HG03354 (cell line): ENCODE data around the gene ELOVL7.
"Not testable (repeated sequence)": the region's sequence is repeated elsewhere in the genome, so short reads cannot be mapped to it uniquely, and the experiment has no call there.

ENCODE experiments used
- ATAC-seq: cut with Tn5 transposase; IDR thresholded peaks from one replicate; pipeline ENCODE4 v1.9.1; 2021; ENCODE audit warnings: mild to moderate bottlenecking; ENCODE audit not compliant: unreplicated experiment, poor library complexity, severe bottlenecking

The ELOVL7 gene

DNA sequence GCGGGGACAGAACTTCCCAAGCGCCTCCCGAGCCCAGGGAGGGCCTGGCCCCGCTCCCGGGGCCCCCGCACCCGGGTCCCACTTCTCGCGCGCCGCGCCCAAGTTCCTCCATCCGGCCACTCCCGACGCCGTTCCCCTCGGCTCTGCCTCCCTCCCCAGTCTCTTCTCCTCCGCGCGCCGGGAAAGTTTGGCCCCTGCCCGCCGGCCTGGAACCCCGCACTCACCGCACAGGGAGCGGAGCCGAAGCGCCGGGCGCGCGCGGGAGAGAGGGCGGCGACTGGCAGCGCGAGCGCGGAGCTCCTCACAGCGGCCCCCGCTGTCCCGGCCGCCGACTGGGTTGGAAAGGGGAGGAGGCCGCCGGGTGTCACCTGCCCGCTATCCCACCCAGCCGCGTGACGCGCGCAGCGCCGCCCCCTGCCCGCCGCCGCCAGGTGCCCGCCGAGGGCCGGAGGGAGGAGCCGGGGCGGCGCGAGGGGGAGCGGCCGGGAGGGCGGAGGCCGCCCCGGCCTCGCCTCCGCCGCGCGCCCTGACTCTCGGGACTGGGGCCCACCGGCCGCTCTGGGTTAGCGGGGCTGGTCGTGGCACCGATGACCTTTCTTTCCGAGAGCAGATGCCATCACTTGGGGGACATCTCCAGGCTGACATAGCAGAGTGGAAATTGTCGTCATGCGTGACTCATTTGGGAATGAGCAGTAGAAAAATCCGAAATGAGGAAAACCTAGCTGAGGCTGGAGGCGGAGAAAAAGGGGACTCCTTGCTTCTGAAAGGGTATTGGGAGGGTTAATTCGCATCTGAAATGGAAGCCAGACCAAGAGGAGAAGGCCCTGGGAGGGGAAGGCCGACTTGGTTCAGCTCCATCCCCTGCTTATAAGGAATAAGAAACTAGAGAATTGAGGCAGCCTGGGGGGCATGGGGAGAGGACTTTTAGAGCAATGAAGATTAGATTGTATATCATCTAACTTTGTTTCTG, at the start of gene ELOVL7:
ELOVL7 (minus strand) TSS at position 334 of the 970 bp plus-strand sequence. CDS start 56,872 bp downstream, outside the sequence.
- peak; percentile 90 for ATAC-seq

DNA sequence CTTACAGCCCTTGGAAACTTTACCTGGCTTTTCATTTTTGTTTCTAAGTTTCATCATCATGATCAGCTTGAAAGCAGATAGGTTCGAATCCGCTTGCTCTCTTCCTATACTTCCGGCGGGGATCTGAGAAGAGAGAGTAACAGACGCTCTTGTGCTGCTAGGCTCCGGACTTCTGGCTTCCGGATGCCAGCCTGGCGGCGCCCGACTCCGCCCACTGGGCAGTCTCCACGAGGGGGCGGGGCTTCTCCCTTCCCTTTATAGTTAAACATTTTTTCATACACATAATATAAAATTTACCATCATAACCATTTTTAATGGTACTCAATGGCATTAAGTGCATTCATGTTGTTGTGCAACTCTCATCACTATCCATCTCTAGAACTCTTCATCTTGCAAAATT, 49.5 kb upstream of the ELOVL7 start:
- ATAC-seq, result no peak

DNA sequence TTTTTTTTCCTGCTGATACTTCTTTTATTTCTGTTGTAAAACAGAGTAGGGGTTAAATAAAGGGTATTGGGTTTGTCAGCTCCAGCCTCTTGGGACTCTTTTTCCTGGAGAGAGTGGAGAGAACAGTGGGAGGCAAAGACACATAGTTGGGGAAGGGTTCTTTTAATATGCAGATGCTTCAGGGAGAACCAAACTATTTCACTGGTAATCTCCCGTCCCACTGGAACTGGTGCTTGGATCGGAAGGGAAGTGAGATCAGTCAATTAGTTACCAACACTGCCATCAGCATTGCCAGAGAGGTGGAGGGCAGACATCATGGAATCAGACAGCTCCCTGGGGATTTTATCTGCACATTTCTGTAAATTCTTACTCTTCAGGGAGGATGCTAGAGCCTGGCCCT, 47.6 kb upstream of the ELOVL7 start:
- ATAC-seq, result no peak

DNA sequence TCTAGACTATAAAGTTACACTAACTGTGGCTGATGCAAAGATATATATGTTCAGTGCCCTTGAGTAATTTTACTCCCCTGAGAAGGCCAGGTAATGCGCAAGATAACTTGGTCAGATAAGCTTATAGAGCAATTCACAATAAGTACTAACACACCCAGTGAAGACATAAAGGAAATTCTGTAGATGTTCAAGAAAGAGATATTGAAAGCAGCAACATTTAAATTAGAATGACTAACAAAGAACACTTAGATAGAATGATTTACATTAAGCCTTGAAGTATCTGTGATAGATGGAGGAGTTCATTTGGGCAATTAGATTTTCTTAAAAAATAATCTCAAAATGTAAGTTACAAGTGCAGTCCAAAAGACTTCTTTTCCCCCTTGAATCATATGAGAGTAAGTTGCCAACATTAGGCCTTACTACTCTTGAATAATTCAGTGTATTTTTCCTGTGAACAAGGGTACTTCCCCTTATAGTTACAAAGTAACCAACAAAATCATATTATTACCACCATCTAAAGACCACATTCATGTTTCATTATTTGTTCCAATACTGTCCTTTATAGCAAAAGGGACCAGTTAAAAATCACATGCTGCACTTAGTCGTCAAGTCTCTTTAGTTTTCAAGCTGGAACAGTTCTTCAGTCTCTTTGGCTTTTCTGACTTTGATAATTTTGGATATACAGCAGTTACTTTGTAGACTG, 44.4 kb upstream of the ELOVL7 start:
- peak; percentile 79 for ATAC-seq

DNA sequence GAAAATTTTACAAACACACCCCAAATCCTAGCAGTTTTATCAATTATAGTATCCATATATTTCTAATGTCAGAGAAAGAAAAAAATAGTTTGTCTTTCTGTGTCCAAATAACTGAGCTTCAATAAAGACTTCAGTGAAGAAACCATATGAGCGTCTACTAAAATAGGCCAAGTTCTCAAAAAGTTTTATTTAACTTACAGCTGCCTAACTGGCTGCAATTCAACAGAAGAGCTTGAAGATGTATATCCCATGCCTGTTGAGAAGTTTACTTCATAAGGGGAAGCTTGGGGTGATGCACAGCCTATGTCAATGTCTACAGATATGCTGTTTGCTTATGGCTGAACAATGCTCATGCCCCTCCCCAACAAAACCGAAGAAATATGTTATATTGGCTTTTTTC, 43.7 kb upstream of the ELOVL7 start:
- ATAC-seq, result no peak

DNA sequence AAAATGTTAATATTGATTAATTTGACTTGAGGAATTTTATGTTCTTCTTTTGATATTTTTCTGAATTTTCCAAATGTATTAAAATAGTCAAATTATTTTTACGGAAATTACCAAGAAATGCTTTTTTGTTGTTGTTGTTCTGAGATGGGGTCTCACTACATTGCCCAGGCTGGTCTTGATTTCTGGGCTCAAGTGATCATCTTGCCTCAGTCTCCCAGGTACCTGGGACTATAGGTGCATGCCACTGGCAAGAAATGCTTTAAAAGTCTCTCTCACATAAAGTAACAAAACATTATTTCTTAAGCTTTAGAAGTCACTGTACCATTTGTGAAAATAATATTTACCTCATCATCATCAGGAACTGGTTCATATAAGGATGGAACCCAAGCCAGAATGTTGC, 43.0 kb upstream of the ELOVL7 start:
- no peak for ATAC-seq

DNA sequence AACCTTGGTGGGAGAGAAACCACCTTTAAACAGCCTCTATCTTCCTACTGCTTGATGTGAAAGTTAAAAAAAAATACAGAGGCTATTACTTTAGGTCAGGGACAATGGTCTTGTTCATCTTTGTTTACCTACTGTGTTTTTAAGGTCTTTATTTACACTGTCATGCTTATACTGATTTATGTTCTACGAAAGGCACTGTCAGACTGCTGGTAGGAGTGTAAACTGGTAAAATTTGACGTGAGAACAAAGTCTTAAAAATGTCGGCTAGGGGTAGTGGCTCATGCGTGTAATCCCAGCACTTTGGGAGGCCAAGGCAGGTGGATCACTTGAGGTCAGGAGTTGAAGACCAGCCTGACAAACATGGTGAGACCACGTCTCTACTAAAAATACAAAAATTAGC, 42.1 kb upstream of the ELOVL7 start:
- ATAC-seq, result no peak

DNA sequence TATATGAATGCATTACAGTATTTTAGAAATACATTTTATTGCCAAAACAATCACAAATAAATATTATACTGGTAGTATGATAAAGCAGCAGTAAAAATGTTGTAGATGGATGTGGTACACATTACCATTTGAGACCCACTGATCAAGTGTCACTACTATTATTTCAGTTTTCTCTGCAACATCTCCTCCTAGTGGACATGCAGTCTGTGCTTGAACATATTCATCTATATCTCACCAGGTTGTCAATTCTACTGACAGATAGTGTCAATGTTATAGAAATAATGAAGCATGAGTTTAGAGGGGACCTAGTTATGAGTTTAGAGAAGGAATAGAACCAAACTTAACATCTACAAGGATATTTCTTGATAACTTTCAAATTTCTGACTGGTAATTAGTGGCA, 39.2 kb upstream of the ELOVL7 start:
- peak; percentile 58 for ATAC-seq

DNA sequence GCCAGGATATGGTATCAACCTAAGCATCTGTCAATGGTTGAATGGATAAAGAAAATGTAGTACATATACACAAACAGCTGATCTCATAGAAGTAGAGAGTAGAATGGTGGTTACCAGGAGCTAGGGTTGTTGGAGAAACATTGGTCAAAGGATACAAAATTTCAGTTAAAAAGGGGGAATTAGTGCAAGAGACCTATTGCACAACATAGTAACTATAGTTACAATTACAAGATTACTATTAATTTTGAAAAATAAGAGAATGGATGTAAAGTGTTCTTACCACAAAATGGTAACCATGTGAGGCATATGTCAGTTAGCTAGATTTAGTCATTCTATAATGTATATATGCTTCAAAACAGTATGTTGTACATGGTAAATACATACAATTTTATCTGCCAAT, 28.8 kb upstream of the ELOVL7 start:
- ATAC-seq, result no peak

DNA sequence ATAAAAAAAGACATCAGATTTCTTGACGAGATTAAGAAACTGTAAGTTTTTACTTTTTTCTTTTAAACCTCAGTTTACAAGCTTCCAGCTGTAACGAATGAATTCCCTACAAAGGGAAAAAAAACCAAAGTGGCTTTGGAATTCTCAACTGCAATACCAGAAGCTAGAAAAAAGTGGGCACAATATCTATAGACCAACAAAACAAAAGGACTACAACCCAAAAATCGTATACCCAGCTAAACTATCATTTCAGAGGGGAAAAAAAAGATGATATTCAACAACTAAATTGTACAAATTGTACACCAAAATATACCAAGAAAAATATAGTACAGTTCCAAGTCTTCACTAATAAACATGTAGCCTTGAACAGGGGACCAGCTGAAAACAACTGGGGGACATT, 26.8 kb upstream of the ELOVL7 start:
- ATAC-seq, result no peak

DNA sequence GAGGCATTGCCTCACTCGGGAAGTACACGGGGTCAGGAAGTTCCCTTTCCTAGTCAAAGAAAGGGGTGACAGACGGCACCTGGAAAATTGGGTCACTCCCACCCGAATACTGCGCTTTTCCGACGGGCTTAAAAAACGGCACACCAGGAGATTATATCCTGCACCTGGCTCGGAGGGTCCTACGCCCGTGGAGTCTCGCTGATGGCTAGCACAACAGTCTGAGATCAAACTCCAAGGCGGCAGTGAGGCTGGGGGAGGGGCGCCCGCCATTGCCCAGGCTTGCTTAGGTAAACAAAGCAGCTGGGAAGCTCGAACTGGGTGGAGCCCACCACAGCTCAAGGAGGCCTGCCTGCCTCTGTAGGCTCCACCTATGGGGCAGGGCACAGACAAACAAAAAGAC, 16.5 kb upstream of the ELOVL7 start:
- not testable (repeated sequence) for ATAC-seq

DNA sequence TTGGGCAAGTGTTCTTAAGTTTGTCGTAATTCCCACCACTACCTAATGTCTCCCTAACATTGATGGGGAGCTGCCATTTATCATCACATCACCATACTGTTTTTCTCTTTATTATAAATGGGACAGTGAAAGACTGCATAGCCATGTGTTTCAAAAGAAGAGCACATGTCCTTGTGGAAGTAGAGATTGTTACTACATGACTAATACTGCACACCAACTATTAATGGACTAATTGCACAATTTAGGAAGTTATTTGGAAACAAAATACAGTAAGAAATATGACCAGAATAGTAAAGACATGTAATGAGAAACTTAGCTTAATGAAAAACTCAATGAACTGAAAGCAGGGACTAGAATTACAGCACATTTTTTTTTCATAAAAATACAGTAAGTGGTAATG, 12.0 kb upstream of the ELOVL7 start:
- no peak for ATAC-seq

DNA sequence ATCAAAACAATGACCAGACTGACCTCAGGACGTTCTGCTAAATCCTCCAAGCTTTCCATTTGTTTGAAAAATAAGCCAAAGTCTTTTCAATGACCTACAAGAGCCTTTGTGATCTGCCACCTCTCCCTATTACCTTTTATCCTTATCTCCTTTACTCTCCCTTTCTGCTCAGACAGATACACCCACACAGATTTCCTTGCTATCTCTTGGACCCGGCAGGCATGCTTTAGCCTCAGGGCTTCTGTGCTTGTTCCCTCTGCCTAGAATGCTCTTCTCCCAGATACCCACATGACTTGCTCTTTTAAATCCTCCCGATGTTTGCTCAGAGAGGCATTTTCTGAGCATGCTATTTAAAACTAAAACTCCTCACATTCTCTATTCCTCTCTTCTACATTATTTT, 8.9 kb upstream of the ELOVL7 start:
- ATAC-seq, result no peak

DNA sequence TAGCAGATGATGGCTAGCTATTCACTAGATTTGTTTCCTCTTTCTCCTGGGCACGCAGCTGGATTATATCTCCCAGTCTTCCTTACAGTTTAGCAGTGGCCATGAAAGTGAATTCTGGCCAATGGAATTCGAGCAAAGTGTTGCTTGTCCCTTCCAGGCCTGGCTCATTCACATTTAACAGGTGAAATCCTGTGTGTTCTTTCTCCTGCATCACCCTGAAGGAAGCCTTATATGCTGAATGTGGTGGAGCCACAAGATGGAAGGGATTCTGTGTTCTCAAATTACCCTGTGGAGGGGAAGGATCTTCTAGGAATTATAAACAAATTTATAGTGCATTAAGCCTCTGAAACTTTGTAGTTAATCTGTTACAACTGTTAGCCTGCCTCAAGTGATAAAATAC, 8.2 kb upstream of the ELOVL7 start:
- no peak for ATAC-seq

DNA sequence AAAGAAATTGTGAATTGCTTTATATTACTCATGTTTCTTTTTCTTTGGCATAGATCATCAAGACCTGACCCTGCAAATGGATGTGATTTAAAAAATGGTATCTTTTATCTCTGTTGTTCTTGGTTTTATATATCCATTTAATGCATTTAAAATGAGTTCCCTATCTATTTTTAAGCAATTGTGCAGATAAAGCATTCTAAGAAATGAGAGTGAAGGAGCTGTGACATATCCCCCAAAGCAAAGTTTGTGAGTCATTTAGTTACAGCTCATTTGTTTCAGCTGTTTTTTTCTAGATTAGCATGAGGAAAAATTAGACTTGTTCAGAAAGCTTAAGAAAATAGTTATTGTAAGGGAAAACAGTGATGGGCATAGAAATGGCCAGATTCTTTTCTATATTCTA, 7.6 kb upstream of the ELOVL7 start:
- ATAC-seq, result no peak

DNA sequence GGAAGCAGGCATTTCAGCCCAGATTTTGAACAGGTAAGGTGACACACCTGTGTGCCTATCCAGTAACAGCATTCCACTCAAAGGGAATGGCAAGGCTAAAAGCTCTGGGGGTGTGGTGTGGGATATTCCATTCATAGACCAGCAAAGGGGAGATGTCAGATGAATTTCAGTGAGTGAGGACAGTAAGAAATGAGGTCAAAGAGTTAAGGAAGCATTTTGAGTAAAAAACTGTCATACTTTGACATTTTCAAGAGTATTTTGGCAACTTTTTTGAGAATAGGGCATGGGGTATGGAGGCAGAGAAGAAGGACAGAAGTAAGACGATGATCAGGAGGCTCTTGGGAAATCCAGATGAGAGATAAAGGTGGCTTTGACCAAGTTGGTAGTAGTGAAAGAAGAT, 2.2 kb upstream of the ELOVL7 start:
- no peak for ATAC-seq

DNA sequence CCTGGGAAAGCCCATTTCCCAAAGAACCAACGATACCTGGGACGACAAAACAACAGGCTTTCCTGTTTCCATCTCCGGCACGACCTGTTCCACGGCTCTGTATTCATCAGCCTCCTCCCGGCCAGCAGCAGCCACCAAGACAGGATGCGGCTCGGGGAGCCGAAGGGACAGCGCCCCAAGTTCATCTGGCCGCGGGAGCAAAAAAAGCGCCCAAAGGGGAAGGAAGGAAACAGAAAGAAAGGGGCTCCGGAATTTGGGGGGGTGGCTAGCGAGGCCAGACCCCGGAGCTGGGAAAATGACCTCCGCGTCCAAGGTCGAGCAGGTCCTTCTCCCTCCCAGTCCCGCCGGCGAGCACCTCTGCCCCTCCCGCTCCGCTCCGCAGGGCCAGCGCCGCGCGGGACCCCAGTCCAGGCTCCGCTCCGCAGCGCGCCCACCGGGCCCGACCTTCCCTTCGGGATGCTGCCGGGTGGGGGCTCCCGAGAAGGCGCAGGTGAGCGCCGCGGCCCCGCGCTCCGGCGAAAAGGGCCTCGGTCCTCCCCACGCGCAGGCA, 608 bp downstream of the ELOVL7 start:
- ATAC-seq, result peak; percentile 31

DNA sequence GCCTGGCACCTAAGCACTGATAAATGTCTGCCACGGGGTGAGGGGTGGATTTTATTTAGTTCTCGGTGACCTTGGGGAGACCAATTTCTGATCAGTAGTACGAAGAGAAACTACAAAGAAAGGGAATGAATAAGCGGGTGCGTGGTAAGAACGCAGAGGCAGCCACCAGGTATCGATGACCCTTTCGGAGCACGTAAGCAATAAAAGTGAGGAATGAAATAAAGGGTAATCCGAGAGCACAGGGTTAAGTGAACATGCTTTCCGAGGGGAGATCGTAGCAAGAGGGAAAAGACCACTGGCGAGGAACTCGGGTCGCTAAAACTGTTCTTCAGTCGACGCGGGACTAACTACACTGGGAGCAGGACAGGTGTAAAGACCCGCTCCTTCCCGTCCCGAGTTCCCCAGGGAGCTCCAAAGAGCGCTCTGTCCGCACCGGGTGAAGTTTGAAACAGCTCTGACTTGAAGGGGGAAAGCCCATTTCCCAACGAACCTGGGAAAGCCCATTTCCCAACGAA, 1.1 kb downstream of the ELOVL7 start:
- ATAC-seq, result no peak

DNA sequence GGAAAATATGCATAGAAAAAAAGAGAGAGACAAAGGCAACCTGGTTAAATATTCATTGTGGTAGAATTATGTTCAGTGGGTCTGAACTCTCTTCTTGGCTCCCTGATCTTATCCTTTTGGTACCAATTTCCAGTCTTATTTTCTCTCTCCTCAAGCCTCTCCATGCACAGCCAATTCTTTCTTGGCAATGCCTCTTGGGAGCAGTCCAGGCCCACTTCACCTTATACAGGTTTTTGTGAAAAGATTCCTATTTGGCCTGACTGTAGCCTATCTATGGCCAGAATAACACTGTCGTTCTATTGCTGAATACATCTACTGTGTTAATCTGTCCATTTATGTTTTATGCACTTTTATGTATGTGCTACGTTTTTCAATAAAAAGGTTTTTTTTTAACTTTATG, 2.7 kb downstream of the ELOVL7 start:
- ATAC-seq, result no peak

DNA sequence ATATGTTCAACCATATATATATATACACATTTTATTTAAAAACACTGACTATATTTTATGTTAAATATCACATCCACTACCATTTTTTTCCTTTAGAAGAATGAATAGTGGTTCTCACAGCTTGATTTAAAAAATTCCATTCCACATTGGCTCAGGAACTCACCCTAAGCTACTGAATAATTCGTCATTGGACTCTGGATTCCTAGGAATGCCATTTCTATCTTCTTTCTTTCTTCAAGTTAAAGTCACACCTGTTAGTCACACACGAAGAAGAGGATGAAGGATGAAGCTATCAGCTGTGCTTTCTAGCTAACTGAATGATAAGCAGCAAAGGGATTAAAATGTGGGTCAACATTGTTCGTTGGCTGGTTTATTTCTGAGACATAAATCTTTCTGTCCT, 7.9 kb downstream of the ELOVL7 start:
- ATAC-seq, result no peak

DNA sequence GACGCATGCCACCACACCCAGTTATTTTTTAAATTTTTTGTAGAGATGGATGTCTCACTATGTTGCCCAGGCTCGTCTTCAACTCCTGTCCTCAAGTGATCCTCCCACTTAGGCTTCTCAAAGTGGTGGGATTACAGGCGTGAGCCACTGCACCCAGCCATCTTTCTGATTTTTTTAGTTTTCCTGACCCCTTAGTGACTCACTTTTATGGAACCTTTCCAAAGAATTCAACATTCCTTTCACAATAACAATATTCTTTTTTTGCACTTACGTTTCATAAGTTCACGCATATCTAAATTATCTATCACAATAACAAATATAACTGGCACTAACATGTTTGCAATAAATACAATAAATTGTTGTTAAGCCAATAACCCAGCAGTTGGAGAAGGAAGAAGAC, 8.5 kb downstream of the ELOVL7 start:
- ATAC-seq, result no peak
